GM19438 (cell line): ENCODE measurements around the gene MYRIP.

Experiments used
- ATAC-seq: cut with Tn5 transposase; IDR thresholded peaks from one replicate; pipeline ENCODE4 v1.9.1; 2021; ENCODE audit warnings: low read depth; ENCODE audit not compliant: unreplicated experiment

Gene MYRIP

DNA sequence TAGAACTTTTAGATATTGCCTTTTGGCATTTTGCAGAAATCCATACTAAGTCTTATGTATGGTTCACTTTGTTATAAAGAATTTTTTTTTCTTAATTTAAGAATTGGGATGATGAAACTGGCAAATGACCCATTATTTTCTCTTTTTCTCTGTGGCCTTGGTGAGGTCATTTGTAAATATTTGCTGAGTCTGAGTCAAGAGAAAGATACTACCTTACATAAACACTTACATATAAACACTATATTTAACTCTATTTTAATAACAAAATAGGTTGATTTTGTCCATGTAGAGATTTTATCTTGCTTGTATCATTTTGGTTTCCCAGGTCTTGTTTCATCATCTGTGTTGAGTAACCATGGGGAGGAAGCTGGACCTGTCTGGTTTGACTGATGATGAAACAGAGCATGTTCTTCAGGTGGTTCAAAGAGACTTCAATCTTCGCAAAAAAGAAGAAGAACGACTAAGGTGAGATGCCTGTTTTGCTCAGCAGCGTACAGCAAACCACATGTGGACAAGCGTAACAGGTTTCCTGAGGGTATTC, 91.1 kb downstream of the MYRIP start:
- ATAC-seq = no peak

DNA sequence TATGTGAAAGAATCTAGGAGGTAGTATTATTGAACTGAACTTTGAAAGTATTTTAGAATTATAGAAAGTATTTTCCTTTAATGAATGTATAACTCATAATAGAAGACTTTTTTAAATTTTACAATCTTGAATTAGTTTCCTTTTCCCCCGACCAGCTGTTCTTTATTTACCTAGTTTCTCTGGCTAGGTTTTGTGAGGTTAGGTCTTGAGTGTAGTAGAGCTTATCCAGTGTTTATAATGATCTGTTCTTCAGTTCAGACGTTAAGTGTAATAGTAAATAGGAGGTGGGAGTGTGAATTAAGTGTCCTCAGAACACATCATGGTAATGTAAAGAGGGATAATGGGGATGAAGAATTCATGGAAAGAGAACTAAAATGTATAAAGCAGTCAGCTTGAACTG, 93.8 kb downstream of the MYRIP start:
- no peak for ATAC-seq

DNA sequence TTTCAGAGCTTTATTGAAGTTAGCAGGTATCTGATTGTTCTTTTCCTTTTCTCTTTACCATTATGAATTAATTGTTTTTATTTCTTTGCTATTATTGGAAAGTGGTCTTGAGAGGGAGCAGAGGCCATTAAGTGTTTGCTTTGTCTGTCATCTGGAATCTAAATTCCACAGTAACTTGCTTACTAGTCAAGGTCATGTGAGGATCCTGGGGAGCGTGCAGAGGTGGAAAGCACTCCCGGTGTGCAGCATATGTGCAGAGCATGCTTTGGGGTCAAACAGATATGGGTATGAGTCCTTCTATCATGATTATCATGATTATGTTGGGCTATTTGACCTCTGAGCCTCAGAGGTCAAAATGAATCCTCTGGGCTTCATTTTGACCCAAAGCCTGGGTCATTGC, 96.4 kb downstream of the MYRIP start:
- no peak for ATAC-seq

DNA sequence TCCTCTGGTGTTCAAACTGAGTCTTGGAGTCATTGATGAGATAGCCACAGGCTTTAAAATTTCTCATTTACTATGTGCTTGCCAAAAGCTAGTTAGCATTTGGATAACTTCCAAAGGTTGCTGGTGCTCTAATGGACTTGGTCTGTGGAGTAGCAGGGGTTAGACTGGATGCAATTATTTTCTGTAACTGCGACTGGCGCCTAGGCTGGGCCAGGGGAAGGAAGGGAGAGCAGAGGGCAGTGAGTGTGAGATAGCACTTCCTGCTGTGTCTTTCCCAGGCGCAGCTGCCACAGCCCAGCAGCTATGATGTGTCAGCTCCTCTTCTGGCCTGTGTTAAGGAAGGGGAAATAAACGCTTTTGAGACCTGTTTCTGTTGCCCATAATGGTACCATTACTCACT, 98.6 kb downstream of the MYRIP start:
- no peak for ATAC-seq

DNA sequence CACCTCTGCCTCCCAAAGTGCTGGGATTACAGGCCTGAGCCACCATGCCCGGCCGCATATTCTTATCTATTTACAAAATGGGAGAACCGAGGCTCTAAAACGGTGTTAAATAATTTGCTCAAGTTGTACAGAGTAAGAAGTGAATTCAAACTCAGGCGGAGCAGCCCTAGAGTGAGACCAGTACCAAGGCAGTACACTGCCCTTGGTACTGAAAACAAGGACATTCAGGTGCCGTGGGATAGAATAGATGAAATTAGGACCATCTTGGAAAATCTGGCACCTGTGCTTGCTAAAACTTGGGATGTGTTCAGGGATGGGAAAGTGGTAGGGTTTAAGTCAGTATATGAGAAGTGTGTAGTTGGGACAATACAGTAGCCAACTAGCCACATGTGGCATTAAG, 100.7 kb downstream of the MYRIP start:
- no peak for ATAC-seq

DNA sequence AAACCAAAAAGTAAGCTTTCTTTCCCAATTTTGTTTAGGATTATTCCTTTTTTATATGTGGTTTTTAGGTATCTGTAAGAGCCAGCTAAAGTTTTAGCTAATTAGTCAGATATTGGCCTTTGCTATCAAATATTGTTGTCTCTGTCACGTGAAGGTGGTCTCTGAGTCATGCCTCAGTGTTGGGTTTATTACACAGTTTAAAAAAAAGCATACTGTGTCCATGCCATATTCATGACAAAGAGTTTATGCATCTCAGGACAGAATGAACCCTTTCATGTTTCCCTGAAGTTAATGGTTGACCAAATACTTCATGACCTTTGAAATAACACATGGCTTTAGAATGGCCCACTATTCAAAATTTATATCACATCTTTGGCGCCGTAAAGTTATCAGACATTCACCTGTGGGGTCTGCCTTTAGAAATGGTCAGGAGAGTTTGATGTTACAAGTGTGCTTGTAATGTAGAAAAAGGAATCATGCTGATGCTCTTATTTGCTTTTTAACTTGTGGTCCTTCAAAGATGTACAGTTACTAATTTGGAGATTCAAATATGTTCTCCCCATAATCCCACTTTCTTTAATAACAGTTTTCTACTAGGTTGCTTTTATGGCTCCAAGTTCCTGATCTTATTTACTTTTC, 101.5 kb downstream of the MYRIP start:
- ATAC-seq = no peak

DNA sequence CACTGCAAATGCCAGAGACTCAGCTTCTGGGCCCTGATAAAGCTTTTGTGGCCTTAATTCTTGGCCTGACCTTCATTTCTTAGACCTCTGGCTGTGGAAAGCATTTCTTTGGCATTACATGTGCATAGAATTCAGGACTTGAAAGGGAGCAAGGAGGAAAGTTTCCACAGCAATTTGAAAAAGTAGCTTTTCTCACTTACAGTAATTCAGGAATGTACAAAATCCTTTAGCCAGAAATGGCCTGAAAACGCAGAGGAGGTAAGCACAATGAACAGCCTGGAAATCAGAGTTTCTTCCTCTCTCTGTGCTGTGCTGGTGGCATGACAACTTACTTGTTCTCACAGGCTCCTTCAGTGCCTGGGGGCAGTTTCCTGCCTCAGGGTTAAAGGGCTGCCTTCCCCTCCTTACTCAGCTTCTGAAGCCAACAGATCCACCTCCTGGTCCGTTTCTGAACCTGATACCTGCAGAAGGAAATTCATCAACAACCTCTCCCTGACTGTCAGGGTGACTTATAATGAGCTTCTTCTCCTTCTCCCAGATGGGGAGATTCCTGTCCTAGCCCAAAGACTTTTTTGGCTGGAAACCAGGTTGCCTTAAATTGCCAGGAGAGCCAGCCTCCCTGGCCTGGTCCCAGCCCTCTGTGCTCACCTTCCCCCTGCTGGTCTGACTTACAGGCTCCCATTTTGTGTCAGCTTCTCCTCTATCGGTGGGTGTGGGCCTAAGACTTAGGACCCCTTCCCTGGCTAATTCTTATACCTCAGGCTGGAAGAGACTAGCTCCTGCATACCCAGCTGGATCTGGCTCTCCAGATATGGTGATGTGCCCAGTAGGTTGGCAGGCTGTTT, 102.3 kb downstream of the MYRIP start:
- ATAC-seq = no peak

DNA sequence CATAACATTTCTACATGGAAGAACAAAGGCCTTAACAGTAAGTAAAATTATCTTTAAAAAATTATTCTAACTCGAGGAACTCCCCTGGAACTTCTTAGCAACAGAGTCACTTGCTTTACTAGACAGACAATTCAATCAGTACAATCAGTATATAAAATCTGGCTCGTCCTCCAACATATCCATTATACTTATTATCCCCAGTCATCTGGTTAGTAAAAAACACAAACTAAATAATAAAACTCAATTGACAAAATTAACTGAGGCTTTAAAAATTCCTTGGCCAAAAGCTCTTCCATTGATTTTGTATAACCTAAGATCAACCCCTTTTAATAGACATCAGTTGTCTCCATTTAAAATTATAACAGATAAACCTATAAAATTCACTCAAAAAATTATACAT, 105.6 kb downstream of the MYRIP start:
- ATAC-seq = no peak

DNA sequence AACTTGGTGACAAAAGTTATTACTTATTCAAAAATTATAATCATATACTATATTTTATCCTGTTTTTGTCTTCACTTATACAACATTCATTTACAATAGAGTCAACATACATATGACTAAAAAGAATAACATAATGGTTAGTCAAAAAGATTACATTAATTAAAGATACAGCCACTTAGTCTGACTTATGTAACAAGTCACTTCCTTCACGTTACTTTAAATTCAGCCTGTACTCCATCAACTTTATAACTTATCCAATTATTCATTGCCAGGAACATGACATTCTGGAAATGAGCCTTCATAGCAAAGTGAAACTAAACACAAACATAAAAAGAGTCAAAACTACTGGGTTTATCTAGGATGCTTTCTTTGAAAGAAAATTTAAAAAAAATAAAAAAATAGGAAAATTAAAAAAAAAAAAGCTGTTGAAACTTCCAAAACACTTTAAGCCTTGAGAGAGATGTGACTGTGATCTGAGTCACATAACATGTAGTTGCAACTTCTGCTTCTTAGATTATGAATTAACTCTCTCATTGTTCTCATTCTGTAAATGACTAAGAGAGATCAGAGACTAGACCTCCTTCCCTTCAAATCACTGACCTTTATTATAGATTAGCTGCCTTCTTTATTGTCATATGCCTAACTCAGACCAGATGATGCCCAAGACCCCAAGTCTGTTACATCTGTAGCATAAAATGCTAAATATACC, 107.8 kb downstream of the MYRIP start:
- ATAC-seq = no peak

DNA sequence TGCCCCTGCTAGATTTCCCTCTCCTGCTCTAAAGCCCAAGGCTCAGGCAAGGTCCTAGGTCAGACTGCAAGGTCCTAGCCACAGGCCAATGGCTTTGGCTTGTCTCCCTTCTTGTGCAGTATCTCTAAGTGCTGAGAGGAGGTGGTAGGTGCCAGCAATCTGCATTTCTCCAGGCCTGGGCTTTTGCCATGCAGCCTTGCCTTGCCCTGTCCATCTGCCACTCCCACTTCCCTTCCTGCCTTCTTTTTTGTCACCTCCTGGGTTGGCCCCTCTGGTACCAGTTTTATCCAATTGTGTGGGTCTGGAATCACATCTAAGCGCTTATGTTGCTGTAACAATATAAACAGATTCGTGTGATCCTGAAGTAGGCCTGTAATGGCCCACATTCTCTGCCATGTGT, 109.9 kb downstream of the MYRIP start:
- ATAC-seq = no peak

DNA sequence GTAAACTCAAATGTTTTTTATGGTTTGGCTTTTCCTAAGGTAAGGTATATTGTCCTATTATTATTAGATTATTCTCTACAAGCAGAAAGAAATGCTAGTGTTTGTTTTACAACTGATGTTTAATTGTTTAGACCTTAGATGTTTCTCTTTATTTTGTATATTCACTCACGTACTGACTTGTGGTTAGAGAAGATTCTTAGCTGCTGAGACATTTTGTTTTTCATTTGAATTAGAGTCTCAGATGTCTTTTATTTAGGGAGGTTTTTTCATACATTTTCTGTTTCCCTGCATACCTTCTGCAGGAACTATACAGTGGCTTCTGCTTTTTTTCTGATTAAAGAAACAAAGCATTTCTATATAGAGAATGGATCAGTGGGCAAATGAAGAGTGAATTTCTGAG, 110.9 kb downstream of the MYRIP start:
- no peak for ATAC-seq

DNA sequence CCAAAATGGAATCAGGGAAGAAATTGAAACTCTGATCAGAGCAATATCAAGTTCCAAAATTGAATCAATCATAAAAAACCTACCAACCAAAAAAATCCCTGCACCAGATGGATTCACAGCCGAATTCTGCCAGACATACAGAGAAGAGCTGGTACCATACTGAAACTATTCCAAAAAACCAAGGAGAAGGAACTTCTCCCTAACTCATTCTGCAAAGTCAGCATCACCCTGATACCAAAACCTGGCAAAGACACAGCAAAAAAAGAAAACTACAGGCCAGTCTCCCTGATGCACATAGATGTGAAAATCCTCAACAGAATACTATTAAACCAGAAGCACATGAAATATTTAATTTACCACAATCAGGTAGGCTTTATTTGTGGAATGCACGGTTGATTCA, 118.1 kb downstream of the MYRIP start:
- no peak for ATAC-seq

DNA sequence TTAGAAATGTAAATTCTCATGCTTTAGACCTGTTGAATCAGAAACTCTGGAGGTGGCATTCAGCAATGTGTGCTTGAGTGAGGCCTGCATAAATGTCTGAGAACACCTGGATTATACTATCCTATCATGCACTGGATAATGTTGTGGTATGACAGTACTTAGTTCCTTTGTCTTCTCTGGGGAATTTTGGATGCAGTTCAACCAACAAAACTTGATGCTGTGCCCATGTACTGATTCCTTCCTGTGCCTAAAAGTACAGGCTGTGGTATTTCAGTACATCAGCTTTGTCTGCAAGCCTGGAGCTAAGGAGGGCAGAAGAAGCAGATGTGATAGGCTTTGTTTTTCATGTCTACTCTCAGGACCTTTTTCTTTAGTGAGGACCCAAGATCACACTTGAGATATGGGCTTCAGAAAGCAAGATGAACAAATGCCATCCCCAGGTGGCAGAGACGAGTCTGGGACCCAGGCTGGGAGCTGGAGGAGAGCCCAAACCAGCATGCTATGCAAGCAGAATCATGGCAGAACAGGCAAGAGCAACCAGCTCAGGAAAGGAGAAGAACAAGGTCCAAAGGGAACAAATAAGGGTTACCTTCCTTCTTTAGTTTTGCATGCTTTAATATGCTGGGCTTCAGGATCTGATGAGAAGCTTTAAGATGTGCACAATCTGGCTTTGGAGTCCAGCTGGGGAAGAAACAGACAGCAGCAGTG, 124.7 kb downstream of the MYRIP start:
- ATAC-seq = no peak

DNA sequence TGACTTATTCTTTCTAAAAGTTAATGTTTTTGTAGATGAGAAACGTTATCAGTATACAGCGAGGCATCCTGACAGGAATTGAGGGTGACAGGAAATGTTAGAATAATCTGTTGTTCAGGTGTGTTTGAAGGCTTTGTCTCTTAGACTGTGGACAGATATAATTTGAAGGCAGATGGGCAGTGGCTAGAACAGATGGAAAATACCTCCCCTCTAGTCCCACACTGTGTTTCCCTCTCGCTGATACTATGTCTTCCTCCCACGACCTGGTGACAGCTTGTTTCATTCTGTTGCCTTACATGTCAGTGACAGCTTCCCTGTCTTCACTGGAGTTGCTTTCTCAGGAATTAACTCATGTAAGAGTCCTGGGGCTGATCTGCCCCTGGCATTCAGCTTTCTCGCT, 125.3 kb downstream of the MYRIP start:
- no peak for ATAC-seq

DNA sequence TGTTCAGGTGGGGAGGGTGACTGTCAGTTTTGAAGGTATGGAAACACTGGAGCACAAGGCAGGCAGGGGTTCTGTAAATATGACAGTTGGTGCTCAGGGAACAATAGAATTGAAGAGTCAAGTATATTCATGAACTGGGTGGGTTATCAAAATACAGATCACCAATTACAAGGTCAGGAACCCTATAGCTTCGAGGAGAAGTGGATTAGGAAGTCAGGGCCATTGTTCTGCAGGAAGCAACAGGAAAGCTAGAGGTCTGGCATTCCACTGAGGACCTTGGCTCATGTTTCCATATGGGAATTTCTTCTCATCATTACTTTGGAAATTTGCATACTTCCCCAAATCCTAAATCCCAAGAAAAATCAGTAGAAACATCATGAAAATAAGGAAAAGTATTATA, 125.9 kb downstream of the MYRIP start:
- ATAC-seq = no peak

DNA sequence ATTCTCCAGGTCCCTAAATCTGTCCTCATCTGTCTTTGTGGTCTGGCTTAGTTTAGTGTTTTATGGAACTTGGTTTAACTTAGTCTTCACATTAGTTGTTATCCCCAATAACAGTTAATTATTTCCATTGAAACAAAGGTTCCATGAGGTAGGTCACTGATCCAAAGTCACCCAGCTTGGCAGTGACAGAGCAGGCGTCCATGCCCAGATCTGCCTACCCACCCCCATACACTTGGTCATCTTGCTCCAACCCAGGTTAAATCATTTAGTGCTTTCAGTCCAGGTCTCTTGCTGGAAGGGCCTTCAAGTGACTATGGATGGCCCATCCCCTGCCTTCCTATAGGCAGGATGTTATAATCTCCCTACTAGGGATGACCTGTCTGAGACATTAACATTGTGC, 127.4 kb downstream of the MYRIP start:
- ATAC-seq = no peak

DNA sequence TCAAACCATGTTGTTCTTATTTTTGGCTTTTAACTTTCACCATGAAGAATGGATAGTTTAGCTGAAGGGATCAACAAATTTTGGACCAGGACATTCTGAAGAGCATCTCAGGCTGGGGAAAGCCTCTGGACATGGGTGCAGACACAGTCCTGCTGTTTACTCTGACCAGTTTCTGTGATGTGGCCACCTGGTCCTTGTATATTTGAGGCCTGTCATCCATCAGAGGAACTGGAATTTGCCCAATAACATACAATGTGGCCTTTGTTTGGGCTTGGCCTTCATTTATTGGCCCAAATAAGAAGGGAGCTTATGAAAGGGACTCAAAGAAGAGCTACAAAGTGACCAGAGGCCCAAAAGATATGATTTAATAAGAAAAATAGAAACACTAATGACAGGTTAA, 127.9 kb downstream of the MYRIP start:
- no peak for ATAC-seq

DNA sequence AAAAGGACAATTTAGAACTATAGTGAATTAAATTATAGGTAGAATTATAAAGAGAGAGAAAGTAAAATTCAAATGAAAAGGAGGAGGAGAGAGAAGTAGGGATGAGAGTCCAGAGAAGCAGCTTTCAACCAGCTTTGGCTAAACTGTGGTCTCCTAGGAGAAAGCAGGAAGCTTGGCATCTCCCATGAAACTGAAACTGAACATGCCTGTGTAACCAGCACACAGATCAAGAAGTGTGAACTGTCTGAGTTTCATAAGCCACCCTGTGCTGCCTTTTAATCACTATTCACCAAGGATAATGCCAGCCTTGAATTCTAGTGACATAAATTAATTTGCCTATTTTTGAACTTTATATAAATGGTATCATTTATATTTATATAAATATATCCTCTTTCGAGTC, 128.5 kb downstream of the MYRIP start:
- ATAC-seq = peak; percentile 73

DNA sequence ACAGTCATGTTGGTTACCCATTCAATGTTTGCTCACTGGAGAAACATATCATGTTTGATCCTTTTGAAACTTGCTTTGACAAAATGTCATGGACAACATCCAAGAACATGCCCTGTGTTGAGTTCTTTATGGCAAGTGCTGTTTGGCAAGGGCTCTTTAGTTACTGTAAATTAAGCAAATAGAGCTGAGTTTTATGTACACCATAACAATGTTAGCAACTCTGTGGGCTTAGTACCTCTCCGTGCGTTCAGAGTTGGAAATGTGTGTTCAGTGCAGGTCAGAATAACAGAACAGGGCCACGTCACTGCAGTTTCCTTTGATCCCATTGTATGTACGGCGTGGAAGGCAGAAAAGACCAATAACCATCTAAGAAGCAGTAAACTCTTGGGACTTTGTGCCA, 132.5 kb downstream of the MYRIP start:
- ATAC-seq = no peak

DNA sequence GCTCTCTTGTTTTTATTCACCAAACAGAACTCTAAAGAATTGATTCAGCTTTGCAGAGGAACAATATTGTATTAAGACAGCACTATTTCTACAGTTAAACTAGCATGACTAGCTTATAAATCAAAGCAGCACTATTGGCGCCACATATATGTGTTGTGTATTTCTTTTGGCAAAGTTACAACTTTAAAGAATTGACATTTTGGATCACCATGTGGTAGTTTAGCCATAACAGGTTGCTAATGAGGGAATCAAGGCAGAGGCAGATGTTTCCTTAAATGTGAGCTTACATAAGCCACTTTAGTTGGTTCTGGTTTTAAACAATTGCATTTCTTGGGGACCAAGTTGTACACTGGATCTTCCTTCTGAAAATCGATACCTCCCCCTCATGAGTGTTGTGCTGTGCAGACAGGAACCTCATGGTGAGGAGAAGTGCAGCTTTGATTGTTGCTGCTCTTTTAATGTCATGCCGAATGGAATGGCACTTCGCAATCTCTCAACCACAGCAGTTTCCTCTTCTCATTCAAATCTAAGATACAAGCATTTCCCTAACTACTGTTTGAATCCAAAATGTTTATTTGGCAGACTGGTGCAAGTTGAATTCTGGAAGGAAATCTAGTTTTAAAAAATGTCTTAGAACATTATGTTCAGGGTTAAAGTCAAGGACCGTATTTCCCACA, 151.2 kb downstream of the MYRIP start:
- no peak for ATAC-seq
